GM12892 (cell line): ENCODE data around the gene KCNQ1OT1.

ENCODE experiments used
- POLR2A ChIP-seq: IDR thresholded peaks from 2 replicates; pipeline ENCODE4 v1.6.1; 2011; ENCODE audit warnings: low read depth, low read length, control low read depth
- POLR2AphosphoS5 ChIP-seq: IDR thresholded peaks from 2 replicates; pipeline ENCODE4 v1.6.1; 2011; ENCODE audit warnings: low read depth, low read length, control low read depth
- TAF1 ChIP-seq: IDR thresholded peaks from 2 replicates; pipeline ENCODE4 v1.6.1; 2011; ENCODE audit warnings: low read depth, mild to moderate bottlenecking, control low read depth, low read length, borderline replicate concordance

DNA sequence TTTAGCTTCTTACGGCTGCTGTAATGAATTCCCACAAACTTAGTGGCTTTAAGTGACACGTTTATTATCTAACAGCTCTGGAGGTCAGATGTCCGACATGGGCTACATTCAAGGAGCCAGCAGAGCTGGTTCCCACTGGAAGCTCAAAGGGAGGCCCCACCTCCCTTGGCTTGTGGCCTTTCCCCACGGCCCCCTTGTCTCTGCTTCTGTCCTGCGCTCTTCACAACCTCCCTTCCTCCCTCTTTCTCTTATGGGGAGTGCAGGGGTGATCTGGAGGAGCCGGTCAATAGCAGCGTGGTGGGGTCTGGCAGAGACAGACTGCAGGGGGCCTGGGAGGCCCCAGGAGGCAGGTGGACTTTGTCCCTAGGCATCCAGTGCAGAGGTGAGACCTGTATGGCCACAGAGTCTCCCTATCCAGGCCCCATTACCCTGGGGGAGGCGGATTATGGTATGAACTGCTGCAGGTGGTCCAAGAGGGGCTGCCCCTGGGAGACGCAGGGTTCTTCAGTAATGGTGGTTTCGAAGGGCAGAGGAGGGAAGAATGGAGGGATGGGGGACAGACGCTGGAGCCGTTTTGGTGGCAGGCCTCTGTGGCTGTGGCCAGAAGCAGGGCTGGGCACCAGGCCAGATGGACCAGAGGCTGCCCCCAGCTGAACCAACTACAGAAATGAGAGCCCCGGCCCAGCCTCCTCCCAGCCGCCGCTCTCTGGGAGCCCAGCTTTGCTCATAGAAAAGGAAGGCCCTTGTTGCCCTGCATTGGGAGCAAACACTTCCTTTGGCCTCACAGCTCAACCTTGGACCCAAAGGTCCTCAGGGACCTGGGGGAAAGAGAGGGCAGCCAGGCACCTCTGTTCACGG, 30.7 kb upstream of the KCNQ1OT1 start:
- TF ChIP-seq POLR2AphosphoS5 = no peak
- no peak for TF ChIP-seq POLR2A
- TF ChIP-seq TAF1 = no peak
